Activated CD4-positive, alpha-beta T cell treated with anti-CD3 and anti-CD28 coated beads, Interleukin-2, amount 10 ng/mL, durations not matched to agents 24 days and 14 days (primary cell): ENCODE measurements around the gene HMGCS1. TPM values are rescaled to one million over a fixed set of nuclear protein-coding genes. Genes with fewer than 3 reads are reported as not detected.
"Not testable (repeated sequence)": the region's sequence is repeated elsewhere in the genome, so short reads cannot be mapped to it uniquely, and the experiment has no call there.

Source experiments
- DNase-seq: peaks from one replicate; pipeline ENCODE4 v3.0.0; 2022
- H3K27ac Mint-ChIP-seq: one replicate; pipeline ENCODE4 v1.8.0; 2022; ENCODE audit warnings: mild to moderate bottlenecking, mixed read lengths
- H3K27me3 Mint-ChIP-seq: one replicate; pipeline ENCODE4 v1.8.0; 2022; ENCODE audit warnings: mixed read lengths
- H3K36me3 Mint-ChIP-seq: one replicate; pipeline ENCODE4 v1.8.0; 2022; ENCODE audit warnings: low read depth, mild to moderate bottlenecking, mixed read lengths
- H3K4me1 Mint-ChIP-seq: one replicate; pipeline ENCODE4 v1.8.0; 2021; ENCODE audit warnings: mixed read lengths
- H3K4me3 Mint-ChIP-seq: one replicate; pipeline ENCODE4 v1.8.0; 2022; ENCODE audit warnings: mild to moderate bottlenecking, moderate library complexity, mixed read lengths
- H3K9me3 Mint-ChIP-seq: one replicate; pipeline ENCODE4 v1.8.0; 2021; ENCODE audit warnings: mixed read lengths
- intact Hi-C: fragments of 100-400 bp; cut with micrococcal nuclease; formaldehyde crosslinking; loops from one replicate; pipeline ENCODE4 v1.15.1; 2023
- total RNA-seq: library from RNA; stranded (reverse); gene quantifications from 2 replicates; pipeline ENCODE4 v1.2.3, GENCODE V29; 2022

The HMGCS1 gene
- total RNA-seq, 1 donor from 2014 or later = 241 TPM

GRCh38 chr5:43281840-43282658 lies 31.2 kb downstream of the HMGCS1 start:
- Mint-ChIP-seq H3K27ac (no peak overlapping the region), H3K27me3 (peaks cover 2% of the 10 kb centered on the region)
- intact Hi-C loops = no loop called here

DNA sequence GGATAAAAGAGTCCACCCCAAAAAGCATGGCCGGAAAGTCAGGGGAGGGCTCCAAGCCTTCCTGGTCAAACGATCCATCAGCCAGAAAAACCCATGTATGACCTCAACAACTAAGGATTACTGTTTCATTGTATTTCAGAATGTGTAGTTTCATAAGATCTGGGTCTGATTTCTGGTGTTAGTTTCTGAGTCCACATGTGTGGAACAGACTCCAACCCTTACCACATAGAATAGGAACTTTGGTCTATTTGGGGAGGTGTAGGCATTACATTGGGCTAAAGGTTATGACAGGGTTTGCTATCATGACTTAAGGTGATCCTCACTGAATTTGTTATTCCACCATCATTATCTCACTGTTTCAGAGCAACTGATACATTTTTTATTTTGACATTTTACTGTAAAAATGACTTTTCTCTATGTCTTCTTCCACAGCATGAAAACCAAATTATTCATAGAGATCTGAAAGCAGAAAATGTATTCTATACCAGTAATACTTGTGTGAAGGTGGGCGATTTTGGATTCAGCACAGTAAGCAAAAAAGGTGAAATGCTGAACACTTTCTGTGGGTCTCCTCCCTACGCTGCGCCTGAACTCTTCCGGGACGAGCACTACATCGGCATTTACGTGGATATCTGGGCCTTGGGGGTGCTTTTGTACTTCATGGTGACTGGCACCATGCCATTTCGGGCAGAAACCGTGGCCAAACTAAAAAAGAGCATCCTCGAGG lies 33.5 kb downstream of the HMGCS1 start:
- Mint-ChIP-seq H3K4me3 (no peak overlapping the region), H3K27me3 (peaks cover 2% of the 10 kb centered on the region), H3K4me1 (no peaks in the 10 kb centered on the region), H3K36me3 (peaks cover 2% of the 10 kb centered on the region), H3K9me3 (no peaks in the 10 kb centered on the region), H3K27ac (no peak overlapping the region)
- DNase-seq = no peak
- intact Hi-C loops = no loop called here

More at GRCh38 chr5:43281840-43282658, 31.2 kb downstream of the HMGCS1 start:
- no peaks in the 10 kb centered on the region for H3K9me3 Mint-ChIP-seq
- no peaks in the 10 kb centered on the region for H3K4me1 Mint-ChIP-seq
- DNase-seq = no peak
- peaks cover 11% of the 10 kb centered on the region for H3K36me3 Mint-ChIP-seq
- H3K4me3 Mint-ChIP-seq = no peak overlapping the region

DNA sequence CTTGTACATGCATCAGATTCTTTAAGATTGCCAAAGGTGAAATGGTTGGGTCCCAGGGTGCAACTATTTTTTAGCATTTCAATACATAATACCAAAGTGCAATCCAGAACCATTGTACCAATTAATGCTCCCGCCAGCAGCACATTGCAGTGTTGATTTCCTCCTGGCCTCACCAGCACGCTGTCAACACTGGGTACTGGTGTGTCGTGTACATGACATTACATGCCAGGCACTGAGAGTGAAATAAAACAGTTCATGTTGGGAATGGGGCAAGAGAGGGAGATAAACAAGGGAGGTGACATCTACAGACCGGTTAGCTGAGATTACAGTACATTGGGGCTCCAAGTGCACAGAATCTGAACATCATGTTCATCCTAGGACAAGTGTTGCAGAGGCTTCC lies 37.8 kb downstream of the HMGCS1 start:
- no peaks in the 10 kb centered on the region for H3K9me3 Mint-ChIP-seq
- H3K4me1 Mint-ChIP-seq = no peaks in the 10 kb centered on the region
- peaks cover 6% of the 10 kb centered on the region for H3K27me3 Mint-ChIP-seq
- no peak overlapping the region for H3K4me3 Mint-ChIP-seq
- no peak for DNase-seq
- H3K27ac Mint-ChIP-seq = no peak overlapping the region
- intact Hi-C loops = no loop called here
- no peaks in the 10 kb centered on the region for H3K36me3 Mint-ChIP-seq

DNA sequence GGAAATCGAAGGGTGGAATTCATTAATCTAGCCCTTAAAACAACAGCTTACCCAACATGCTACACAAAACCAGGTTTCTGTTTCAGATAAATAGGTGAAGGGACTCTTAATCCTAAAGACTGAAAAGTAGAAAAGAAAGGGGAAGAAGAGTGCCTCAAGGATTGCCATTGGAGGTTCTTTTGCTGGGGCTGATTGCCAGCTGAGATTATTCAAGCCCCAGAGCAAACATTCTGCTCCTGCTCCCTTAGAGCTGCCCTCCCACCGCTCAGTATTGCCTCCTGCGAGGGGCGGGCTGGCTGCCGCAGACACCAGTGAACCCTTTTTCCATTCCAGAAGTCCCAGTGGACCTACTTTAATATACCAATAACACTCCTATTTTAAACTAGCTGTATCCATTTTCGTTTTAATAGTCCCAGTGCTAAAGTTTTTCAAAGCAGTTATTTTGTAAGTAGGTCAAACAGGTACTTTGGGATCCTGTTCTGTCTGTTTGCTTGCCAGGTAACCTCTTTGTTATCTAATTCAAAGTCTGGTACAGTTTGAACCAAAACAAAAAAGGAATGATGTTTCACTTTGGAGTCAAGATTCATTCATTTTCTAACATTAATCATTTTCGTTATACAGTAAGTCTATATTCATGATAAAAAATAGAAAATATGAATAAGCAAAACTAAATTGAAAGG lies 38.6 kb downstream of the HMGCS1 start:
- Mint-ChIP-seq H3K36me3 (no peaks in the 10 kb centered on the region), H3K4me1 (no peaks in the 10 kb centered on the region), H3K27me3 (peaks cover 6% of the 10 kb centered on the region), H3K27ac (no peak overlapping the region), H3K9me3 (no peaks in the 10 kb centered on the region), H3K4me3 (no peak overlapping the region)
- no peak for DNase-seq
- intact Hi-C loops = no loop called here

DNA sequence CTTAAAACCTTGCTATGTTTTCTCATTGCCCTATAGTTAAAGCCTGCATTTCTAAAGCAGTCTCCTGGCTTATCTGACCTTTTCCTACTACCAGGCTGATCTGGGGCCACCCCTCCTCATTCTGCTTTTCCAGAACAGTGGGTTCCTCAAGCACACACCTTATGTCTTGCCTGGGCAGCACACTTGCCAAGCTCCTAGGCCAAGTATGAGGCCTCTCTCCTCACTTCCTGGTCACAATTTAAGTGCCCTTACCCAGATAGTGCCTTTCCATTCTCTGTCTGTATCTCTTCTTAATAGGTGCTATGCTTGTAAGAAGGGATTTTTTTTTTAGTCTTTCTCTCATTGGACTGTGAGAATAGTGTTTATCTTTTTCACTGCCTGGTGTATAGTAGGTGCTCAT lies 39.7 kb downstream of the HMGCS1 start:
- no peaks in the 10 kb centered on the region for H3K4me1 Mint-ChIP-seq
- H3K9me3 Mint-ChIP-seq = no peaks in the 10 kb centered on the region
- H3K27me3 Mint-ChIP-seq = peaks cover 6% of the 10 kb centered on the region
- H3K4me3 Mint-ChIP-seq = no peak overlapping the region
- no peak overlapping the region for H3K27ac Mint-ChIP-seq
- intact Hi-C loops = no loop called here
- no peak for DNase-seq
- H3K36me3 Mint-ChIP-seq = no peaks in the 10 kb centered on the region

DNA sequence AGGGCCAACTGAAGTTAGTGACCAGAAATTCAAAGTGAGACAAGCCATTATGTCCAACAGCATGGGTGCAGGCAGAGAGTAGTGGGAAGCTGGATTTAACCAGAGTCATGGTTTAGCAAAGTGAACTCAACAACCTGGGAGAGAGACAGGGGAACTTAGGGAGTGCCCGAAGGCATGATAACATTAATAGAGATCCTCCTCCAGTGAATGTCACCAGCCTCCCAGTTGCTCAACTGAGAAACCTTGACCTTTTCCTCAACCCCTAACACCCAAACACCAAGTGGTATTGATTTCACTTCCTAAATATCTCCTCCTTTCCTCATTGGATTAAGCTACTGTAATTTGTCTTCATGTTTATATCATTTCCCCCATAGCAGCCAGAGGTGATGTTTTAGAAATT lies 42.6 kb downstream of the HMGCS1 start:
- Mint-ChIP-seq H3K36me3 (no peaks in the 10 kb centered on the region), H3K4me1 (peaks cover 10% of the 10 kb centered on the region), H3K4me3 (no peak overlapping the region), H3K27ac (no peak overlapping the region), H3K27me3 (peaks cover 8% of the 10 kb centered on the region), H3K9me3 (peaks cover 11% of the 10 kb centered on the region)
- intact Hi-C loops = no loop called here
- DNase-seq = no peak

- Mint-ChIP-seq H3K4me3 (no peak overlapping the region), H3K27ac (no peak overlapping the region), H3K4me1 (peaks cover 10% of the 10 kb centered on the region), H3K36me3 (no peaks in the 10 kb centered on the region), H3K27me3 (peaks cover 25% of the 10 kb centered on the region), H3K9me3 (peaks cover 25% of the 10 kb centered on the region)
- no peak for DNase-seq
- intact Hi-C loops = no loop called here
Observed at GRCh38 chr5:43268188-43268820, 44.9 kb downstream of the HMGCS1 start.

- Mint-ChIP-seq H3K9me3 (peaks cover 25% of the 10 kb centered on the region), H3K27me3 (peaks cover 42% of the 10 kb centered on the region)
- H3K36me3 Mint-ChIP-seq, DNase-seq, H3K4me1 Mint-ChIP-seq, H3K27ac Mint-ChIP-seq, H3K4me3 Mint-ChIP-seq, intact Hi-C loops: not testable (repeated sequence)
Observed at GRCh38 chr5:43262269-43262668, 50.9 kb downstream of the HMGCS1 start.

- intact Hi-C loops = no loop called here
- Mint-ChIP-seq H3K27ac (no peak overlapping the region), H3K27me3 (peaks cover 36% of the 10 kb centered on the region), H3K36me3 (no peaks in the 10 kb centered on the region), H3K4me3 (no peak overlapping the region), H3K4me1 (no peaks in the 10 kb centered on the region), H3K9me3 (peaks cover 3% of the 10 kb centered on the region)
- DNase-seq = no peak
Observed at GRCh38 chr5:43258116-43258515, 55.1 kb downstream of the HMGCS1 start.

DNA sequence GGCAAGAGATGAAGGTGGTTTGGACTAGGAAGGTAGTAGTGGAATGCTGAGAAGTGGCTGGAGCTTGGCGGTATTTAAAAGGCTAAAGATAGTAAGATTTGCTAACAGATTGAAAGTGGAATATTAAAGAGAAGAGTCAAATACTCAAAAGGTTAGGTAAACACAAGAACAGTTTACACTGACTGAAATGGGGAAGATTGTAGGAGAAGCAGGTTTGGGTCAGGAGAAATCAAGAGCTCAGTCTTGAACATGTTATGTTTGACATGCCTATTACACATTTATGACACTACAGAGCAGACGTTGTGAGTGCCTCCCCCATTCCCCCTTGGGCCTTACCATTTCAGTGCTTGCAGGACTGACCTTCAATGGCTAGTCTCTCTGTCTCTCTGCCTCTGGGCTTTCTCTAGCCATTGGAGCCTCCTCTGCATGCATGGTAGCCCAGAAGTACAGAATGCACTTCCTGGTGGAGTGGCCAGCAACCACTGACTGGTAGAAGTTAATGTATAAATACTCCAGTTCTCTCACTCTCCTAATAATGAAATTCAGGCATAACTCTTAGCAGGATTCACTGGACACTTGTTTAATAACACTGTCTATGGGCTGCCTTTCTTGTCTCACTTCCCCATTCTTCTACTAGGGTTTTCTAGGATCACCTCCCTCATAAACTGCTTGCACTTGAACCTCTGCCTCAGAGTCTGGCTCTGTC lies 56.8 kb downstream of the HMGCS1 start:
- intact Hi-C loops = no loop called here
- H3K27ac Mint-ChIP-seq = no peak overlapping the region
- H3K27me3 Mint-ChIP-seq = peaks cover 29% of the 10 kb centered on the region
- H3K4me3 Mint-ChIP-seq = no peak overlapping the region
- no peaks in the 10 kb centered on the region for H3K36me3 Mint-ChIP-seq
- no peaks in the 10 kb centered on the region for H3K4me1 Mint-ChIP-seq
- H3K9me3 Mint-ChIP-seq = no peaks in the 10 kb centered on the region
- no peak for DNase-seq

DNA sequence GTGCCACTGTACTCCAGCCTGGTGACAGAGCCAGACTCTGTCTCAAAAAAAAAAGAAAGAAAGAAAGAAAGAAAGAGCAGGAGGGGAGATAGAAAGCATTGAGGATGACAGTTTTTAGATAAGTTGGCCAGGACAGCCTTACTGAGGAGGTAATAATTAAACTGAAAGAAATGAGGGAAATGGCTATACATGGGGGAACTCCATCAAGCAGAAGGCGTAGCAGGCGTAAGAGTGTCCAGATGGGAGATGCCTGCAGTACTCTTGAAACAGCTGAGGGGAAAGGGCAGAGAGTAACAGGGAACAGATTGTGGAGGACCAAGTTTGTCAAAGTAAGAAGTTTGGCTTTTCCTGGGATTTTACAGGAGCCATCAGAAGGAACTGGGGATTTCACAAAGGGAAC lies 57.5 kb downstream of the HMGCS1 start:
- Mint-ChIP-seq H3K4me3 (no peak overlapping the region), H3K9me3 (no peaks in the 10 kb centered on the region), H3K36me3 (no peaks in the 10 kb centered on the region), H3K27me3 (peaks cover 27% of the 10 kb centered on the region), H3K4me1 (no peaks in the 10 kb centered on the region), H3K27ac (no peak overlapping the region)
- intact Hi-C loops = no loop called here
- DNase-seq = no peak

DNA sequence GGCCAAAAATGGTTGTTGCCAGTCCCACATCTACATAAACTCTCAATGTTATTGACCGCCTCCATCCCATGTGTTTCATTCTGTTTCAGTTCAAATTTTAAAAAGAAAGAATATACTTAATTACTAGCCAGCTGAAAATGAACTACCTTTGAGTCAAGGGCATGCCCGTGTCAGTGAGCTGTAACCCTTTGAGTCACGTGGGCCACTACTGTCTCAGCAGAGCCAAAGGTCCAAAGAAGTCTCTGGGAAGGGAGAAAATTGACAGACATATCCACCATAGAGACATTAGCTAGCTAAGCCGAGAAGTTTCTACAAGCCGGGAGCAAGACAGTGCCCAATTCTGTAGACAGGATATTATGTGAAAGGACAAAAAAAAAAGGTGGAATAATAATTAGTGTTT lies 61.5 kb downstream of the HMGCS1 start:
- Mint-ChIP-seq H3K27ac (no peak overlapping the region), H3K27me3 (peaks cover 17% of the 10 kb centered on the region), H3K4me3 (no peak overlapping the region), H3K36me3 (no peaks in the 10 kb centered on the region), H3K9me3 (peaks cover 4% of the 10 kb centered on the region), H3K4me1 (no peaks in the 10 kb centered on the region)
- intact Hi-C loops = no loop called here
- DNase-seq = no peak

DNA sequence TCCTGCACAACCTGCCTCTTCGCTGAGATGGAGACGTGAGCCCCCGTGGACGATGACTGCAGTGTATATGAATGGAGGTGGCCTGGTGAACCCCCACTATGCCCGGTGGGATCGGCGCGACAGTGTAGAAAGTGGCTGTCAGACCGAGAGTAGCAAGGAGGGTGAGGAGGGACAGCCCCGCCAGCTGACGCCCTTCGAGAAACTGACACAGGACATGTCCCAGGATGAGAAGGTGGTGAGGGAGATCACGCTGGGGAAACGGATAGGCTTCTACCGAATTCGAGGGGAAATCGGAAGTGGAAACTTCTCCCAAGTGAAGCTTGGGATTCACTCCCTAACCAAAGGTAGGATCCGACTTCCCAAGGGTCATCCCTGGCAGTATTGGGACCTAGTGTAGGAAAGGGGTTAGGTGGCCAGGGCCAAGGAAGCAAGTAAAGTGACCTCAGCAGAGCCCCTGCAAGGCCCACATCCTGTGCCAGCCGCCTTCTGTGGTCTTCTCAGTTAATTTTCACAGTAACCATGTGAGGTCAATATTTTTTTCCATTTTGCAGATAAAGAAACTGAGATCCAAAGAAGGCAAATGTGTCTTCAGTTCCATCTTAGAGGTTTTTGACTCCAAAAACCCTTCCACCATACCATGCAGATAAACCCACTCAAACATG lies 67.4 kb downstream of the HMGCS1 start:
- Mint-ChIP-seq H3K4me1 (peaks cover 3% of the 10 kb centered on the region), H3K9me3 (peaks cover 4% of the 10 kb centered on the region), H3K4me3 (no peak overlapping the region), H3K27me3 (peaks cover 15% of the 10 kb centered on the region), H3K27ac (no peak overlapping the region), H3K36me3 (no peaks in the 10 kb centered on the region)
- intact Hi-C loops = no loop called here
- DNase-seq = no peak
